CD4-positive, alpha-beta T cell (primary cell): Measurements from ENCODE around the gene LRRC8E. TPM values are rescaled to one million over a fixed set of nuclear protein-coding genes. Genes with fewer than 3 reads are reported as not detected.

Experiments
- ATAC-seq: fragments of 200-7000 bp; cut with Tn5 transposase; one replicate; pipeline ENCODE4 v1.10.0; 2022; ENCODE audit warnings: mild to moderate bottlenecking; ENCODE audit not compliant: poor library complexity
- CTCF ChIA-PET: fragments of 350-600 bp; sonication (Branson Sonifier 250); formaldehyde crosslinking; loops from one replicate; lab custom pipeline; 2021; ENCODE audit warnings: antibody characterized with exemption, inconsistent platforms; lab: Charles Lee
- POLR2A ChIA-PET: fragments of 350-600 bp; sonication (Branson Sonifier 250); formaldehyde crosslinking; loops from one replicate; lab custom pipeline; 2021; ENCODE audit warnings: antibody characterized with exemption, inconsistent platforms; lab: Charles Lee
- DNase-seq, 14 experiments: peaks; one replicate each; pipeline ENCODE4 v3.0.0-alpha.2; 2013 to 2020; ENCODE audit warnings: mixed read lengths in 2 of 14
- H3K27ac ChIP-seq, 2 donors: one replicate each; pipeline versions ENCODE4 v1.5.1 to v1.7.0; 2013; ENCODE audit warnings: low read length in 2 of 2, low read depth in 1 of 2, mild to moderate bottlenecking in 1 of 2
- H3K27me3 ChIP-seq, 2 experiments: 1 replicate in 1 of 2; 2 replicates in 1 of 2; pipeline versions ENCODE4 v1.6.1 to v1.7.0; 2013; ENCODE audit warnings: low read length in 2 of 2, control low read depth in 1 of 2, mild to moderate bottlenecking in 1 of 2, moderate library complexity in 1 of 2; ENCODE audit not compliant: insufficient read depth in 2 of 2, control insufficient read depth in 1 of 2
- H3K36me3 ChIP-seq: one replicate; pipeline ENCODE4 v1.6.1; 2013; ENCODE audit warnings: low read length, control low read depth; ENCODE audit not compliant: insufficient read depth
- H3K4me1 ChIP-seq: one replicate; pipeline ENCODE4 v1.6.1; 2013; ENCODE audit warnings: low read length, control low read depth; ENCODE audit not compliant: insufficient read depth
- H3K4me3 ChIP-seq: one replicate; pipeline ENCODE4 v1.5.1; 2013; ENCODE audit warnings: mild to moderate bottlenecking, low read length, moderate library complexity
- H3K9me3 ChIP-seq, 2 experiments: 1 replicate in 1 of 2; 2 replicates in 1 of 2; pipeline versions ENCODE4 v1.6.1 to v1.7.0; 2013; ENCODE audit warnings: low read length in 2 of 2, mild to moderate bottlenecking in 2 of 2, control low read depth in 1 of 2, moderate library complexity in 1 of 2; ENCODE audit not compliant: control insufficient read depth in 1 of 2, insufficient read depth in 1 of 2
- H3K27ac Mint-ChIP-seq: one replicate; pipeline ENCODE4 v1.8.0; 2020; ENCODE audit warnings: mixed read lengths
- H3K27me3 Mint-ChIP-seq: one replicate; pipeline ENCODE4 v1.8.0; 2021; ENCODE audit warnings: mixed read lengths
- H3K36me3 Mint-ChIP-seq: one replicate; pipeline ENCODE4 v1.8.0; 2021; ENCODE audit warnings: low read depth, mixed read lengths
- H3K4me1 Mint-ChIP-seq: one replicate; pipeline ENCODE4 v1.8.0; 2021; ENCODE audit warnings: low read depth, mixed read lengths
- H3K4me3 Mint-ChIP-seq: one replicate; pipeline ENCODE4 v1.8.0; 2020; ENCODE audit warnings: mild to moderate bottlenecking, mixed read lengths
- H3K9me3 Mint-ChIP-seq: one replicate; pipeline ENCODE4 v1.8.0; 2020; ENCODE audit warnings: mixed read lengths
- CTCF ChIP-seq: fragments of 200-600 bp; IDR thresholded peaks from one replicate; pipeline ENCODE4 v1.8.0; 2022; ENCODE audit warnings: antibody characterized with exemption, mild to moderate bottlenecking
- intact Hi-C, 2 experiments: fragments of 100-400 bp; cut with DNase I in 1 of 2; cut with micrococcal nuclease in 1 of 2; formaldehyde crosslinking; loops; one replicate each; pipeline versions ENCODE4 v1.15.1 to v1.9.0; 2023 to 2025; cut with DNase I, micrococcal nuclease
- total RNA-seq, 174 experiments: library from RNA in 2 of 174; stranded (reverse) in 2 of 174; gene quantifications; one replicate each; pipeline ENCODE4 v1.2.3 and lab custom pipeline; 2021 to 2026

The LRRC8E gene
- total RNA-seq, 2 experiments from 2014 or later, result not detected

- peak within 1 kb of the TSS; percentile 89 for H3K27ac Mint-ChIP-seq
- H3K27me3 Mint-ChIP-seq, result peaks cover 6% of the 10 kb centered on the region
- H3K27me3 ChIP-seq, result no peaks in the 10 kb centered on the region
- peaks cover 24% of the 10 kb centered on the region for H3K36me3 ChIP-seq
- peaks cover 23% of the 10 kb centered on the region for H3K36me3 Mint-ChIP-seq
- ATAC-seq, result peak; percentile 87
- peak within 1 kb of the TSS; percentile 92 for H3K4me3 Mint-ChIP-seq
- peak; percentile 100 for DNase-seq
- peak; percentile 73 for TF ChIP-seq CTCF
- H3K9me3 Mint-ChIP-seq, result no peaks in the 10 kb centered on the region
- POLR2A ChIA-PET, result interaction anchor here (0.5 to 2.2 kb wide), 21 partner anchors 8 to 554 kb away, joined by 3 to 116 read pairs (median 3); partner anchors contain the start of genes ARHGEF18, PET100, PNPLA6 and SNAPC2
- H3K27ac ChIP-seq, result peak within 1 kb of the TSS; percentile 68 to 87
- peaks cover 48% of the 10 kb centered on the region for H3K4me1 ChIP-seq
- H3K9me3 ChIP-seq, result no peaks in the 10 kb centered on the region
- H3K4me1 Mint-ChIP-seq, result peaks cover 26% of the 10 kb centered on the region
- CTCF ChIA-PET, result interaction anchor here (0.6 to 3.5 kb wide), 13 partner anchors 12 to 1543 kb away, joined by 3 to 26 read pairs (median 4); partner anchors contain the start of genes PRR36, SNAPC2, TIMM44 and TRAPPC5
- H3K4me3 ChIP-seq, result peak within 1 kb of the TSS; percentile 85
- intact Hi-C loops, result loop anchor here in 1 of 2 experiments (1.0 to 10.0 kb wide), 4 partner anchors 17 to 369 kb away; partner anchors contain the start of genes PNPLA6, SNAPC2 and TIMM44
These were observed 15.1 kb downstream of the LRRC8E start, which contains the start of gene MAP2K7 for GRCh38 chr19:7903244-7904073. MAP2K7 (plus strand) TSS chr19:7903877; CDS start chr19:7903945, 68 bp downstream.

- peak overlapping the region; percentile 85 for H3K4me3 ChIP-seq
- intact Hi-C loops, result loop anchor here in 1 of 2 experiments (1.0 to 10.0 kb wide), 3 partner anchors 16 to 370 kb away; partner anchors contain the start of genes PNPLA6, SNAPC2 and TIMM44
- H3K36me3 ChIP-seq, result peaks cover 29% of the 10 kb centered on the region
- H3K9me3 ChIP-seq, result no peaks in the 10 kb centered on the region
- Mint-ChIP-seq H3K27me3 (peaks cover 6% of the 10 kb centered on the region), H3K4me3 (peak overlapping the region; percentile 91), H3K9me3 (no peaks in the 10 kb centered on the region), H3K27ac (peak overlapping the region; percentile 89), H3K36me3 (peaks cover 26% of the 10 kb centered on the region), H3K4me1 (peaks cover 26% of the 10 kb centered on the region)
- H3K27me3 ChIP-seq, result no peaks in the 10 kb centered on the region
- peak in 8 of 14 experiments; percentile 30 to 93 (median 68) for DNase-seq
- no peak for TF ChIP-seq CTCF
- CTCF ChIA-PET, result interaction anchor here (0.6 to 3.5 kb wide), 13 partner anchors 12 to 1544 kb away, joined by 3 to 26 read pairs (median 4); partner anchors contain the start of genes PRR36, SNAPC2, TIMM44 and TRAPPC5
- H3K27ac ChIP-seq, result peak overlapping the region; percentile 68 to 87
- H3K4me1 ChIP-seq, result peaks cover 55% of the 10 kb centered on the region
- POLR2A ChIA-PET, result interaction anchor here (0.7 to 2.2 kb wide), 15 partner anchors 8 to 555 kb away, joined by 3 to 116 read pairs (median 4); partner anchors contain the start of genes ARHGEF18, PET100, PNPLA6 and SNAPC2
- ATAC-seq, result peak; percentile 62
These were observed 16.0 kb downstream of the LRRC8E start for GRCh38 chr19:7904074-7905020.
